ENCODE results near the gene DDR1.

GRCh38 chr6:30840084-30840934 lies 44.0 kb upstream of the DDR1 start:
- no peak for TF ChIP-seq CTCF (IDR thresholded peaks at IDR 0.05)
- TF ChIP-seq POLR2A (IDR thresholded peaks at IDR 0.05): no peak
